ENCODE results near the gene MAP3K2. TPM values are rescaled to one million over a fixed set of nuclear protein-coding genes. Genes with fewer than 3 reads are reported as not detected.

MAP3K2 gene
- total RNA-seq, 4 donors from 2014 or later = 25.9 to 98.4 (median 75.0) TPM

DNA sequence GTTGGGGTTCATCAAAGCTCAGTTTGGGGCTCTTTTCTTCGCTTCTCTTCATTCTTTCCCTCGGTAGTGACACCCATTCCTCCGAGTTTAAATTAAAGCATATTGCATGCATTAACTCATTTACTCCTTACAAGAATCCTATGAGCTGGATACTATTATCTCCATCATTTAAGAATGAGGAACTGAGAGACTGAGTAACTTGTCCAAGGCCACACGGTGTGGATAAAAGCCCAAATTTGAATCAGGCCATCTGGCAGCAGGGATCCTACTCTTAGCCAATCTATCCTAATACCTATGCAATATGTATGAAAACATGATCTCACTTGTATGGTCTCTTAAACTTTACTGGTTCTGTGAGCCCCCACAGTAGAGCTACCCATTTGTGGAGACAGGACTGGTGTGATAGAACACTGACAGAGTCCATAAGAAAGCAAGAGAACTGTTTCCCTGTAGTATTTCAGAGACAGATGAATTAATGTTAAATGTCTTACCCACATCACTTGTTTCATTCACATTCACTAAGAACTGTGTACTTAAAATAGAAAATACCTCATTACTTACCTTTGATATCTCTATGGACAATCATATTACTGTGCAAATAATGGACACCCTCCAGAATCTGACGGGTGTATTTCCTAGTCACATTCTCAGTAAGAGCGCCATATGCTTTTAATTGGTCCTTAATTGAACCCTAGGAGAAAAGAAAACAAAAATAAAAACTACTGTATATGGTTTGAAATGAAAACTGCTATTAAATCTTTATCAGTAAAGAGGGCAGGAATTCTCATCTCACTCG, 73.4 kb downstream of the MAP3K2 start:
- Histone ChIP-seq H3K9me3 (no peaks in the 10 kb centered on the region), H3K4me3 (no peak overlapping the region), H3K36me3 (no peaks in the 10 kb centered on the region), H3K27me3 (no peaks in the 10 kb centered on the region), H3K4me1 (no peaks in the 10 kb centered on the region), H3K27ac (no peak overlapping the region)
- TF ChIP-seq POLR2A (IDR thresholded peaks at IDR 0.05) = no peak
- TF ChIP-seq, protein P1, sequence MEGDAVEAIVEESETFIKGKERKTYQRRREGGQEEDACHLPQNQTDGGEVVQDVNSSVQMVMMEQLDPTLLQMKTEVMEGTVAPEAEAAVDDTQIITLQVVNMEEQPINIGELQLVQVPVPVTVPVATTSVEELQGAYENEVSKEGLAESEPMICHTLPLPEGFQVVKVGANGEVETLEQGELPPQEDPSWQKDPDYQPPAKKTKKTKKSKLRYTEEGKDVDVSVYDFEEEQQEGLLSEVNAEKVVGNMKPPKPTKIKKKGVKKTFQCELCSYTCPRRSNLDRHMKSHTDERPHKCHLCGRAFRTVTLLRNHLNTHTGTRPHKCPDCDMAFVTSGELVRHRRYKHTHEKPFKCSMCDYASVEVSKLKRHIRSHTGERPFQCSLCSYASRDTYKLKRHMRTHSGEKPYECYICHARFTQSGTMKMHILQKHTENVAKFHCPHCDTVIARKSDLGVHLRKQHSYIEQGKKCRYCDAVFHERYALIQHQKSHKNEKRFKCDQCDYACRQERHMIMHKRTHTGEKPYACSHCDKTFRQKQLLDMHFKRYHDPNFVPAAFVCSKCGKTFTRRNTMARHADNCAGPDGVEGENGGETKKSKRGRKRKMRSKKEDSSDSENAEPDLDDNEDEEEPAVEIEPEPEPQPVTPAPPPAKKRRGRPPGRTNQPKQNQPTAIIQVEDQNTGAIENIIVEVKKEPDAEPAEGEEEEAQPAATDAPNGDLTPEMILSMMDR (IDR thresholded peaks at IDR 0.05) = no peak
- intact Hi-C loops (cut with DNase I; ENCODE audit: low total_unique reads) = no loop called here
- no peak for DNase-seq

DNA sequence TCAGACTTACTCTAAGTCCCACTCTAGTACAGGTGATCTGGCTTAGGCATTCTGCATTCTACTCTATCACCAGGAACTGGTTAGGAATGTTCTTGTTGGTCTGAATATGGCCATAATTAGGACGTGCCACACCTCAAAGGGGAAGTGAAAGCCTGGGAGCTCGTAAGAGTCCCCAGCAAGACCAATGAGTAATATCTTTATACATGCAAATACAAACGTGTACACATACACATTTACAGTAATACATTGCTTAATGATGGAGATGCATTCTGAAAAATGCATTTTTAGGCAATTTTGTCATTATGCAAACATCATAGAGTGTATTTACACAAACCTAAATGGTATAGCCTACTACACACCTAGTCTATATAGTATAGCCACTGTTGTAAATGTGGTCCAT, 74.4 kb downstream of the MAP3K2 start:
- DNase-seq = no peak
- intact Hi-C loops (cut with DNase I; ENCODE audit: low total_unique reads) = no loop called here
- H3K9me3 ChIP-seq = no peaks in the 10 kb centered on the region
- TF ChIP-seq, protein P1 (IDR thresholded peaks at IDR 0.05) = no peak
- no peak for TF ChIP-seq POLR2A (IDR thresholded peaks at IDR 0.05)
- no peaks in the 10 kb centered on the region for H3K27me3 ChIP-seq
- no peaks in the 10 kb centered on the region for H3K4me1 ChIP-seq
- H3K4me3 ChIP-seq = no peak overlapping the region
- H3K27ac ChIP-seq = no peak overlapping the region
- no peaks in the 10 kb centered on the region for H3K36me3 ChIP-seq

DNA sequence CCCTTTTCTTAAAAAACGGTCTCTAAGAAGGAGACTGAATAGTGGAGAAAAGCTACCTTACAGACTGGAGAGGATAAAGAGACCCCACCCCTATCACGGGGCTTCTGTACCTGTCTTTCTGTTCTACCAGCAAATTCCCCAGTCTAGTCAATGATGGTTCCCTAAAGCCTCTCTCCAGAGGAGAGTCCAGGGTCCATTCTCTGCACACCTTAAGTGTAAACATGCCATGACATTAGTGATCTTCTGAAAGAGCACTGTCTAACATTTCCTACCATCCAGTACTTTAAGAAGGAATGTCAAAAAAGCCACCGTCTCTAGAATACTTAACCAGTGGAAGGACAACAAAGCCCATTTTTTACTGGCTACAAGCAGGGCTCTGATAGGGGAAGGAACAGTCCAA, 76.8 kb downstream of the MAP3K2 start:
- intact Hi-C loops (cut with DNase I; ENCODE audit: low total_unique reads) = no loop called here
- TF ChIP-seq, protein P1 (IDR thresholded peaks at IDR 0.05) = no peak
- no peak for TF ChIP-seq POLR2A (IDR thresholded peaks at IDR 0.05)
- Histone ChIP-seq H3K27ac (no peak overlapping the region), H3K4me1 (no peaks in the 10 kb centered on the region), H3K36me3 (no peaks in the 10 kb centered on the region), H3K9me3 (no peaks in the 10 kb centered on the region), H3K4me3 (no peak overlapping the region), H3K27me3 (no peaks in the 10 kb centered on the region)
- no peak for DNase-seq

DNA sequence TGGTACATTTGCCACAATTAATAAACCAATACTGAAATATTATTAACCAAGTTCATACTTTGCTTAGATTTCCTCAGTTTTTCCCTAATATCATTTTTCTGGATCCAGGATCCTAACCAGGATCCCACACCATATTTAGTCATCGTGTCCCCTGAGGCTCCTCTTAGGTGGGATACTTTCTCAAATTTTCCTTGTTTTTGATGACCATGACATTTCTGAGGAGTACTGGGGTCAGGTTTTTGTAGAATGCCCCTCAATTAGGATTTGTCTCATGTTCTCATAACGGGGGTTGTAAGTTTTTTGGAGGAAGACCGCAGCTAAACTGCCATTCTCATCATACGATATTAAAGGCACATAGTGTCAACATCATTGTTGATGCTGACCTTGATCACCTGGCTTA, 78.3 kb downstream of the MAP3K2 start:
- TF ChIP-seq, protein P1 (IDR thresholded peaks at IDR 0.05) = no peak
- TF ChIP-seq POLR2A (IDR thresholded peaks at IDR 0.05) = no peak
- no peaks in the 10 kb centered on the region for H3K36me3 ChIP-seq

DNA sequence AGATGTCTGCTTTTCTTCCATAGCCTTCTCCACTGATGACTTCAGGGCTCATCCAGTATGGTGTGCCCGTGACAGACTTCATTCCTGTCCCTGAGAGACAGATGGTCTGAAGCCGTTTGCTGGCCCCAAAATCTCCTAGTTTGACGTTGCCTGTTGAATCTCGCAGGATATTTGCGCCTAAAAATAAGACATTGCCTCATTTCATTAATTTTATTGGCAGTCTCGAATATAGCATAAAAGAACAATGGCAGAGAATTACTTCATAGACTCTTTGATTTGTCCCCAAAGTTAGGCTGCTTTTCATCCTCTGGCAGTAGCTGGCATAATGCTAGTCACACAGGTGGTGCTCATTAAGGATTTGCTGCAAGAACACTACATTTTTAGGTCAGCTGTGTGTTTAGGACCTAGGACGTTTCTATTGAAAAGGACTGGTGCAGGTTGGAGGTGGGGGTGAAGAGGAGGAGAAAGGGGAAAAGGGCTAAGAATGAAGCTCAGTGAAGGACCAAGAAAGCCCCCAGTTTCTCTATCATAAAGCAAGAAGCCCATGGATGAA, 79.1 kb downstream of the MAP3K2 start:
- Histone ChIP-seq H3K4me1 (no peaks in the 10 kb centered on the region), H3K4me3 (no peak overlapping the region), H3K27me3 (no peaks in the 10 kb centered on the region), H3K36me3 (no peaks in the 10 kb centered on the region), H3K9me3 (no peaks in the 10 kb centered on the region), H3K27ac (no peak overlapping the region)
- DNase-seq = no peak
- TF ChIP-seq, protein P1 (IDR thresholded peaks at IDR 0.05) = no peak
- no peak for TF ChIP-seq POLR2A (IDR thresholded peaks at IDR 0.05)
- intact Hi-C loops (cut with DNase I; ENCODE audit: low total_unique reads) = no loop called here

More for the DNA sequence above, 78.3 kb downstream of the MAP3K2 start:
- intact Hi-C loops (cut with DNase I; ENCODE audit: low total_unique reads) = no loop called here
- Histone ChIP-seq H3K4me3 (no peak overlapping the region), H3K9me3 (no peaks in the 10 kb centered on the region), H3K27ac (no peak overlapping the region), H3K4me1 (no peaks in the 10 kb centered on the region), H3K27me3 (no peaks in the 10 kb centered on the region)
- no peak for DNase-seq

Data from uterus (tissue), 4 donors.